SU-DHL-6 (cell line): ENCODE measurements around the gene WTAP.

Experiments
- CTCF ChIP-seq: fragments of 200-600 bp; sonication (generic); IDR thresholded peaks from one replicate; pipeline ENCODE4 v1.5.1; 2017; ENCODE audit warnings: antibody characterized with exemption, mild to moderate bottlenecking, low read length, moderate library complexity; ENCODE audit not compliant: insufficient read depth, poor library complexity, severe bottlenecking
- EZH2phosphoT487 ChIP-seq: fragments of 200-600 bp; sonication (generic), shearing (Covaris generic); conservative IDR thresholded peaks from 2 replicates; pipeline ENCODE4 v1.6.1; 2018; ENCODE audit warnings: mild to moderate bottlenecking, antibody characterized with exemption, low read length, moderate library complexity, mixed read lengths

- TF ChIP-seq CTCF (no peak), EZH2phosphoT487 (no peak)
These were observed 62.3 kb downstream of the WTAP start, which contains the start of gene TCP1 for GRCh38 chr6:159789377-159790148.
